HG02588 (cell line): ENCODE measurements around the gene IVD.

Source experiments
- ATAC-seq: cut with Tn5 transposase; IDR thresholded peaks from one replicate; pipeline ENCODE4 v1.9.1; 2021; ENCODE audit warnings: mild to moderate bottlenecking, moderate library complexity; ENCODE audit not compliant: unreplicated experiment

IVD gene

DNA sequence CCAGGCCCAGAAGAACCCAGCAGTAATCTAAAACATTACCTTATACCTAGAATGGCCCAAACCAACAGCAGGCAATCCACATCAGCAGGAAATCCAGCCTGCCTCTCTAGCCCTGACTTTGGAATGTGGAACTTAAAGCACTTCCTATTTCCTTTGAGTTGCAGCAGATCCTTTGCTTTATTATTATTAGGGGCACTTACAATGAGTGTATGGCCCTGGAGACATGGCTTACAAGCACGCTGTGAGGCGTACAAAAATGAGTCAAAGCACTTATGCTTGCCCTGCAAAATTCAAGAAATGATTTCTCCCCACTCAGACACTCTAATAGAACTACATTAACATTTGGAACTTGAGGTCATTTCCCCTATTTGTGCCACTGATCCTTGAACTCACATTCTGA lies 32.6 kb upstream of the IVD start:
- ATAC-seq: no peak

DNA sequence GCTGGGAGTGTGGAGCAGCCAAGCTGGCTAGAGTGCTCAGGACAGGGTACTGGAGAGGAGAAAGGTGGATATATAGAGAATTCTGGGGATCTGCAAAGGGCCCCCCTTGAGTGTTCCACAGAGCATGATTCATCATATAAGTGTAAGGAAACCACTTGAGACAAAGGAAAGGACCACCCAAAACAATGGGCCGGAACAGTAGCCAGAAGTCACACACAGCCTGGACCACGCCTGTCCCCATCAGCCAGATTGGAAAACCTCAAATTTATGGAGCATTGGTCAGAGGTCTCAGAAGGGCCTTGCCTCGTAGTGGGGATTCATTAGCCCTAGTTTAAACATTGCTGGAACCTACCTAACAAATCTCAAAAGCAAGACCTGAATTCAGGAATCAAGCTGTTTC lies 28.0 kb upstream of the IVD start:
- ATAC-seq: no peak

DNA sequence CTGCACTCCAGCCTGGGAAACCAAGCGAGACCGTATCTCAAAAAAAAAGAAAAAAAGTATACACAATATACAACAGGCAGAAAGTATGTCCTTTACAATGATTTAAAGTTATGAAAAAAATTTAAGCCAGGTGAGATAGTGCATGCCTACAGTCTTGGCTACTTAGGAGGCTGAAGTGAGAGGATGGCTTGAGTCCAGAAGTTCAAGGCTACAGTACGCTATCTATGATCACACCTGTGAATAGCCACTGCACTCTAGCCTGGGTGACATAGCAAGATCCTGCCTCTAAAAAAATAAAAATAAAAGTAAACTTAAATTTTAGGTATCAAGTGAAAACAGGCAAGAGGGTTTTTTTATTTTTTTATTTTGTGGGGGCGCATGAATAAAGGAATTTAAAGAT lies 26.2 kb upstream of the IVD start:
- no peak for ATAC-seq

DNA sequence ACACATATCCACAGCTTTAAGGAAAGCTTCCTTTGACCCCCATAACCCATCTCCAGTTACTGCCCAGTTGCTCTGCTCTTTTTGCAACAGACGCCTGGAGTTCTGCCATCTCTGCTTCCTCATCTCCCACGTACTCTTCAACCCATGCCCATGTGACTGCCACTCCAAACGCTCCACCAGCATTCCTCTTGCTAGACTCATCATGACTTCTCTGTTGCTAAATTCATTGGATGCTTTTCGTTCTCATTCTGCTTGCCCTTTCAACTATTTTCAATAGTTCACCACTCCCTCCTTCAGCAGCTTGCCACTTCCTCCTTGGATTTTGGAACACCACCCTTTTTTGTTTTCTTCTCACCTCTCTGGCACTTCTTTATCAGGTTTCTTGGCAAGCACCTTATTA lies 25.7 kb upstream of the IVD start:
- no peak for ATAC-seq

DNA sequence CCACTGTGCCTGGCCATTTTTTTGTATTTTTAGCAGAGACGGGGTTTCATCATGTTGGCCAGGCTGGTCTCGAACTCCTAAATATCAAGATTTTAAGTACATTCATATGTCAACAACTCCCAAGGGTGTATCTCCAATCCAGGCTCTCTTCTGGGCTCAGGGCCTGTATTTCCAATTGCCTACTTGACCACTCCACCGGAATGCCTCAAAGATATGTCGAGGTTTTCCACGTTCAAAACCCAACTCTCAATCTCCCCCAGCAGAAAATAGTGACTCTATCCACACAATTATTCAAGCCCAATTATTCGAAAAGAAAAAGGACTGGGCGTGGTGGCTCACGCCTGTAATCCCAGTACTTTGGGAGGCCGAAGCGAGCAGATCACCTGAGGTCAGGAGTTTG lies 25.0 kb upstream of the IVD start:
- ATAC-seq: no peak

DNA sequence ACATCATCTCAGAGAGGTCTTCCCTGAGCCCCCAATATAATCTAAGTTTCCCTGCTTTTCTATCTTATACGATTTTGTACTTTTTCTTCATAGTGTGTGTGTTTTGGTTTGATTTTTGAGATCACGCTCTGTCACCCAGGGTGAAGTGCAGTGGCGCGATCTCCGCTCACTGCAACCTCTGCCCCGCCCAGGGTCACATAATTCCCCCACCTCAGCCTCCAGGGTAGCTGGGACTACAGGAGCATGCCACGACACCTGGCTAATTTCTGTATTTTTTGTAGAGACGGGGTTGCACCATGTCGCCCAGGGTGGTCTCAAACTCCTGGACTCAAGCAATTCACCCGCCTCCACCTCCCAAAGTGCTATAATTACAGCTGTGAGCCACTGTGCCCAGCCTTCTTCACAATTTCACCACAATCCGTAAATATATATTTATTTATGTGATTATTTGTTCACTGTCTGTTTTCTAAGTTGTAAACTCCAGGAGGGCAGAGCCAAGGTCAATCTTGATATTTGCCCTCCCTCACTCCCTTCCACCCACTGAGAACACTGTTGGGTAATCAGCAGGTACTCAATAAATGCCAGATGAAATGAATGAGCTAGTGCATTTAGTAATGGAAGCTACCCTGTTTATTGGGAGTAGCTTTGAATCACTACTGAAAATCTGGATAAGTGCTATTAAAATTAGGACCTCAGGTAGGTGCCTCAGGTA lies 23.6 kb upstream of the IVD start:
- no peak for ATAC-seq

DNA sequence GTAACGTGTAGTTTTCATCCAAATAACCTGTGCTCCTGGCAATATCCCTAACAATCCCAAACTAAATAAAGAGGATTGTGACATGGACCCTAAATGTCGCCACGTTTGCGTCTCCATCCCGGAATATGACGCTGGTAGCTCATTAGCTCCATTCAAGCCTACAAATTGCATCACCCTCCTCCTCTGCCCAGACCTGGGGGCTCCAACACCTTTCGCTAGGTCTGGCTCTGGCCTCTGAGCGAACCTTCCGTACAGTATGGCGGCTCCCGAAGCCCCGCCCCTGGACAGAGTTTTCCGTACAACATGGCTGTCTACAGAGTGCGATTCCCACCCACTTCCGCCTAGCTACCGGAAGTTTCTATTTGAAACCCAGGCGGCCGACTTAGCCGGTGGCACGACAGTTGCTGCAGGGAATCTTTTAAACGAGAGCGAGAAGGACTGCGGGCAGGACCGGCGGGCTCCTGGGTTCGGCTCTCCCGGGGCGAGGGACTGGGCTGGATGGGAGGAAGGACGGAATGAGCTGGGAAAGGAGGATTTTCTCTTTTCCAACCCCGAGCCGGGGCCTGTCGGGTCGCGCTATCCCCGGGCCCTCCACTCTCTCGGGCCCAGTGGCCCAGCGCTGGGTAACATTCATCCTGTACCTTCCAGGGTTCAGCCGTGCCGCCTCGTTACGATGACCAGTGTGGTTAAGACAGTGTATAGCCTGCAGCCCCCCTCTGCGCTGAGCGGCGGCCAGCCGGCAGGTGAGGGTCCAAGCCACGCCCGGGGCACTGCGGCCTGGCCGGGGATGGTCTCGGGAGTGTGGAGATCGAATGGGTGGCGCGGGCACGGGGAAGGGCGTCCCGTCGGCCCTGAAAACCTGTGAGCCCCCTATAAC lies 22.8 kb upstream of the IVD start, which contains the start of gene KNSTRN:
Gene KNSTRN (plus strand): TSS at position 142 of the 877 bp plus-strand sequence. CDS start 115 bp downstream, at position 257.
- ATAC-seq: peak; percentile 91

DNA sequence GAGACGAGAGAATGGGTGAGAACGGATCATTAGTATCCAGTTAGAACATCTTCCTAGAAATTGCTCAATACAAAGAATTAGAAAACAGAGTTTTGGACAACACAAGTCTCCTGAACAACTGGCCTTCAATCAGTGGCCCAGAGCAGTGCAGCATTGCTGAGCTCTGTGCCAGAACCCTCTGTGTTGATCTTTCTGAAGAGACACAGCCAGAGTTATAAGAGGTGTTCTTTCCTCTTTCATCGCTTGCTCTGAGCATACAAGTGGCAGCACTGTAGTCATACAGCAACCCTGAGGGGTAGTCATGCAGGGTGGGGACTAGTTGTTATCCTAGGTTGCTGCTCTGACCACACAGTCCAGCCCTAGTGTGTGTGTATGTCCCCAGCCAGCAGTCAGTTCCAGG lies 19.1 kb upstream of the IVD start:
- no peak for ATAC-seq

DNA sequence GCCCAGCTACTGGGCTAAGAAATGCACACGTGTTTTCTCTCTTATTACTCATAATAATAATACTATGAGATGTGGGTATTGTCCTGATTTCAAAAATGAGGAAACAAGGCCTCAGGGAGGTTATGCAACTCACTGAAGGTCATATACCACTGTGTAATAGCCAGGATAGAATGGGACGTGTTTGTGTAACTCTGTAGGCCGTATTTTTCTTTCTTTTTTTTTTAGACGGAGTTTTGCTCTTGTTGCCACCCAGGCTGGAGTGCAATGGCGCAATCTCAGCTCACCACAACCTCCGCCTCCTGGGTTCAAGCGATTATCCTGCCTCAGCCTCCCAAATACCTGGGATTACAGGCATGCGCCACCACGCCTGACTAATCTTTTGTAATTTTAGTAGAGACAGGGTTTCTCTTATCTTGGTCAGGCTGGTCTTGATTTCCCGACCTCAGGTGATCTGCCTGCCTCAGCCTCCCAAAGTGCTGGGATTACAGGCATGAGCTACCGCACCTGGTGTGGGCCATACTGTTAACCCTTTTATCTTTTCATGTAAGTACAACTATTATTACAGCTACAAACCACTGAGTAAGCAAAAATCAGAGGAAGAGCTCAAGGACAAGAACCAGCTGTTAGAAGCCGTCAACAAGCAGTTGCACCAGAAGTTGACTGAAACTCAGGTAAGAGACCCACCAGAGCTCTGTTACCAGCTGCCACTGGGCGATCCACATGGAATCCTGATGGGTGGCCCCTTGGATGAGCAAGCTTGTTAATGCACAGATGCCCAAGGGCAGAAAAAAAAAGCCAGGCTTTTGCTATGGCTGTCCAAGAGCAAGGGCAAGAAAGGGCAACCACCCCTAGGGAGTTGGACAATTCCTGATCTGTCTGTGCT lies 16.4 kb upstream of the IVD start:
- no peak for ATAC-seq

DNA sequence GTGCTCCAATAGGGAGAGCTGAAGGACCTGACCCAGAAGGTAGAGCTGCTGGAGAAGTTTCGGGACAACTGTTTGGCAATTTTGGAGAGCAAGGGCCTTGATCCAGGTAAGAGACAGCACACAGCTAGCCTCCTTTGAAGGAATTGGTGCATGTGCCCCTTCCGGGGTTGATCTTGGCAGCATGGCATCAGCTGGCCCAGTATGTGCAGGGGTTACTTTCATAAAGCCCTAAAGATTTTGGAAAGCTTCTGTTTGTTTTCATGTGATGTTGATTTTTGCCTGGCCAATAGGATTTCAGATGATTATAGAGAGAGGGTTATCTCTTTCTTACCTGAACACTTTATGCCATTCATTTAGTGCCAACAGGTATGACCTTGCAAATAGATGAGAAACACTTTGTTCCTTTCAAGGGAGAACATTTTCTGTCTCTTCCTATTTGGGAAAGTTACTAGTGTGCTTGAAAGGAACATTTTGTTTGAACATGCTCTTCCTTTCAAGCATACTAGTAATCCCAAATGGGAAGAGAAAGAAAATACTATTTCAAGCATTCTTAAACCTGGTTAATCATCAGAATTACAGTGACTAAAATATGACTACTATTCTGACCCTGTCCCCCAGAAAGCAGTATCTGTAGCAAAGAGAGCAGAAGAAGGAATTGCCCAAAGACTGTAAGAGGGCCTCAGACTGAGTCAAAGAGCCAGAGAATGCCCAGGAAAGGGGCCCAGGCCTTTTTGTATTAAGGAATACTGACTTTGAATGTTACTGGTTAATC lies 15.6 kb upstream of the IVD start:
- no peak for ATAC-seq

DNA sequence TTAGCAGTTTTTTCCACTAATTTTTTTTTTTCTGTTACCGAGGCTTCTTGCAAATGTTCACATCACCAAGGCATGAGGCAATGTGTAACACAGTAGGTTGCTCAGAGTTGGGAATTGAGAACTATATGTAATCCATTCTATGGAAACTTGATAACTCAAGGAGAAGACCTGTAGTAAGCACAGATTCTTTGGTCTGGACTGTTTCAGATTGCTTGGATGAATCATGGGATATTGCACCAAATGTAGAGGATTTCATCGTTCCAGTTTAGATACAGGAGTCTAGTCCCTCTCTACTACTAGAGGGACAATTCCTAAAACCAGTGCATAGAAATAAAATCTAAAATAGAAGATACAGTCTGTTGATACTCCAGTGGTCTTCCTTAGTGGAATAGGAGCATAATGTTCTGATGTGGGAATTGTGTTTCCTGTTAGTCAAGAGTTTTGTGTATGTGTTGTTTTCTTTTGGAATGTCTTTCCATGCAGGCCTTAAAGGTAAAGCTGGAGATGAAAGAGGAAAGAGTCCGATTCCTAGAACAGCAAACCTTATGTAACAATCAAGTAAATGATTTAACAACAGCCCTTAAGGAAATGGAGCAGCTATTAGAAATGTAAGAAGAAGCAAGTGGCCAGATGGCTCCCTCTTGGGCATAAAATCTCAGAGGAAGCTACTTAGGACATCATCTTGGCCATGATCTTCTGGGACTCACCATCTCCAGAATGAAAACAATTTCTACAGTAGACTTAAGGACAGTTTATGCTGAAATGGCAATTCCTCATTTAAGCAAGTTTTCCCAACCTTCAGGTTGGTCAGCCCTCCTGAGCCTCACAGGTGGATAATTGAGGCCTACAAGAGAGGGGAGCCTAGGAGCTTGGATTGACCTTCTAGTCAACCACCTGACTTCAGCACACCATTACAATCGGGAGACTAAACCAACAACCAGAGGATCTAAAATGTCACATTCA lies 12.3 kb upstream of the IVD start:
- no peak for ATAC-seq

DNA sequence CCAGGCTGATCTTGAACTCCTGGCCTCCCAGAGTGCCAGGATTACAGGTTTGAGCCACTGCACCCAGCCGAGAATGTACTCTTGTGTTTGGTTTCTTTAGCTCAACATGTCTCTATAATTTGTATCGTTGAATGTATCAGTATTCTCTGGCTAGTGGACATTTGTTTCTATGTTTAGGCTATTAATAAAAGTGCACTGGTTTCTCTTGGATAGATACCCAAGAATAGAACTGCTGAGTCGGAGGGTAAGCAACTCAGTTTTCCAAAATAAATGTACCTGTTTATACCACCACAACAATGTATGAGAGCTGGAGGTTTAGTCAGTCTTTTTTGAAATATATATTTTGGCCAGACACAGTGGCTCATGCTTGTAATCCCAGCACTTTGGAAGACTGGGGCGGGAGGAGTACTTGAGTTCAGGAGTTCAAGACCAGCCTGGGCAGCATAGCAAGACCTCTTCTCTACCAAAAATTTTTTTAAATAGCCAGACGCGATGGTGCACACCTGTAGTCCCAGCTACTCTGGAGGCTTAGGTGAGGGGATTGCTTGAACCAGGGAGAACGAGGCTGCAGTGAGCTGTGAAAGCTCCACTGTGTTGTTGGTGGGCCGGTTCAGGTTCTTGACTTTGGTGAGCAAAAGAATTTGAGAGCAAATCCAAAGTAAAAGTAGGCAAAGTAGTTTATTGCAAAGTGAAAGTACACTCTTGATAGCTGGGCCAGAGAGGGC lies 7.7 kb upstream of the IVD start:
- ATAC-seq: no peak

DNA sequence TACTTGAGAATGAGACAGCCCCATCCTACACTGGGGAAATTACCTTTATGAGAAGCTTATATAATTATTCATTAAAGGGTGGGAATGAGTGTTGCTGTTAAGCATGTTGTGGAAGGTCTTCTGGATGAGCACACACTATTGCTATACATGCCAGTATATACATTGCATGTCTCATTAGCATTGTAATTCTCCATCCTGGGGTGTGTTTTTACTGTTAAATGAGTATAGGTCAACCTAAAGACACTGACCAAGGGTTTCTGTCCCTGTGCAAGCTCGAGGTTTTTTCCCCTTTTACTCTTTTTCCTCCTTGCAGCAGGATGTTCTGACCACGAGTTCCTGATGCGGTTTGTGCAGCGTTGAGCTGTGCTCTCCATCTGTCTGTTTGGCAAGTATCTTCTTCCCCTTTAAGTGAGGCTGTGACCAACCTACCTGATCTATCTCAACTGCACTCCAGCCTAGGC lies 7.2 kb upstream of the IVD start:
- peak; percentile 65 for ATAC-seq

DNA sequence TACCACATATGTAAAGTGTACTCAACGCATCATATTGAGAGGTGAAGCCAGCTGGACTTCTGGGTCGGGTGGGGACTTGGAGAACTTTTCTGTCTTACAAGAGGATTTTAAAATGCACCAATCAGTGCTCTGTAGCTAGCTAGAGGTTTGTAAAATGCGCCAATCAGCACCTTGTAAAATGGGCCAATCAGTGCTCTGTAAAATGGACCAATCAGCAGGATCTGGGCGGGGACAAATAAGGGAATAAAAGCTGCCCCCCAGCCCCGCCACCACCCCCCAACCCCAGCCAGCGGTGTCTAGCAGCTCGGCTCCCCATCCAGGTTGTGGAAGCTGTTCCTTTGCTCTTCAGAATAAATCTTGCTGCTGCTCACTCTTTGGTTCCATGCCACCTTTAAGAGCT lies 6.2 kb upstream of the IVD start:
- ATAC-seq: no peak

DNA sequence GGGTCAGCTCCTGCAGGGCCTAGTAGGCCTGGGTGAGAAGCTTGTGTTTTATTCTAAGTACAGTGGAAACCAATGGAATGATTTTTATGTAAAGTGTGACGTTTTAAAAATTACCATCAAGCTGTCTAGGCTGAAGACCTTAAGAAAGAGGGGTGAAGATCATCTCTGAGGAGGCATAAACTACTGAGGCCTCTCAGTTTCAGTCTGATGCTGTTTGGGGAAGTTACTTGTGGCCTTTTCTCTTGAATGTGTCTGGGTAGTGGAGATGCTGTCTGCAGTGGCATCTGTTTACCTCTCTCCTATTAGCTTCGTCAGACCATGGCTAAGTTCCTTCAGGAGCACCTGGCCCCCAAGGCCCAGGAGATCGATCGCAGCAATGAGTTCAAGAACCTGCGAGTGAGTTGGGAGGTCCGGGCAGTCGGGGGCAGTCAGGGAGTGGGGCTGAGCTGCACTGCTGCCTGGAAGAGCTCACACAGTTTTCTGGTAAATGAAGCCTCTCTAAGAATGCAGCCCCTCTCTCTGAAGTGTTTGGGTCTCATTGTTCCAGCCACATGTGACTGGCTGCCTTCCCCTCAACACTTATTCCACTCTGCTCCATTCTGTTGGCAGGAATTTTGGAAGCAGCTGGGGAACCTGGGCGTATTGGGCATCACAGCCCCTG lies 1.9 kb downstream of the IVD start:
- ATAC-seq: peak; percentile 44

DNA sequence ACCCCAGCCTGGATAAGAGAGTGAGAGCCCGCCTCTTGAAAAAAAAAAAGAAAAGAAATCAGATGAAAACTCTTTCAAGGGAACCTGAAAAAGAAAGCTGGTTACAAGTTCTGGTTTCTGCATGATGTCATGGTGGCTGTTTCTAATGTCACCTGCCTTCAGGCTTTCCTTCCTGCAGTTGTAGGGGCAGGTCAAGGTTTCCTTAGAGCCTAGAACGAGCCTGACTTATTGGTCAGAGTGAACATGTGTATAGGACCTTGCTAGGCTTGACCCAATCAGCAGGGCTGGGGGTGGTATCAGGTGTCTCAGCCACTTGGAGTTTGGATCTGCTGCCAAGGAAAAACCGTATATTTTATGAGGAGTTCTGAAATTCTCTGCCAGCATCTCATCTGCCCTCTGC lies 3.8 kb downstream of the IVD start:
- no peak for ATAC-seq

DNA sequence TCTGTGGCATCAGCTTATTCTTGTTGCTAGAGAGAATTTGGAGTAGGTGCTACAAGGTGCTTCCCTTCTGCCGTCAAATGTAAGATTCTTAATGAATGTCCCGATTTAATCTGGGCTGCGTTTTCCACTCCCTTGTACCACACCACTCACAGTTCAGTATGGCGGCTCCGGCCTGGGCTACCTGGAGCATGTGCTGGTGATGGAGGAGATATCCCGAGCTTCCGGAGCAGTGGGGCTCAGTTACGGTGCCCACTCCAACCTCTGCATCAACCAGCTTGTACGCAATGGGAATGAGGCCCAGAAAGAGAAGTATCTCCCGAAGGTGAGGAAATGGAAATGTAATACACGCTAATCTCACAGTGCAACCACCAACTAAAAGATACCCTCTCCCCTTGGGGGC lies 4.9 kb downstream of the IVD start:
- ATAC-seq: no peak

DNA sequence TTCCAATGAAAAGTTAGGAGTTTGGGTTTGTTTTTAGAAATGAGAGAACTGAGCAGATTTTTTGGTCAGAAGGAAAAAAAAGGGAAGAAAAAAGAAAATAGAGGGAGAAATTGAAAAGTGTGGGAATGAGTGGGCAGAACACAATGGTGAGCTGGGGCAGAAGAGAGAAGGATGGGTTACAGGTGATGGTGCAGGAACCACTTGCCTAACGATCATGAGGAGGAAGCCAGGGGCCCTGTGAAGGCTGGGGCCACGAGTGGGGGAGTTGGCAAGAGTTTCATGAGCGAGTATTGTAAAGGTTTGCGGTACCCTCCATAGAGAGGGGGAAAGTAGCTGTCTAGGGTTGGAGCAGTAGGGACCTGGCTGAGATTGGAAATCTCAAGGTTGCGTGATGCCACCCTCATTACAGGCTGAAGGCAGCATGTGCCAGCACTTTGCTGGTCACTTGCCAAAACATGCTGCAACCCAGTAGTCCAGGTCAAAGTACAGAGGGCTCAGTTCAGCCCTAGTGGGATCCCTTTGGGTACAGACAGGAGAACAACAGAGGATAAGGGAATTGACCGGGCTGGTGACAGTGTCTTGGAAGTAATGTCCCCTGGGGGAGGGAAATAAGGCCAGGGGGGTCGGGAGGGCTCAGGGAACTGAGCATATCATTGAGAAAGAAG lies 6.6 kb downstream of the IVD start:
- no peak for ATAC-seq
